H9 (cell line): ENCODE results near the gene TXNRD1. TPM values are rescaled to one million over a fixed set of nuclear protein-coding genes. Genes with fewer than 3 reads are reported as not detected.

Experiments
- DNase-seq: peaks from one replicate; pipeline ENCODE4 v3.0.0-alpha.2; 2017
- H2AFZ ChIP-seq: one replicate; pipeline ENCODE4 v1.6.1; 2013; ENCODE audit warnings: mild to moderate bottlenecking, low read length, control low read depth, moderate library complexity
- H2AK5ac ChIP-seq: 2 replicates; pipeline ENCODE4 v1.6.1; 2013; ENCODE audit warnings: low read length, control low read depth, mixed read lengths; ENCODE audit not compliant: insufficient read length
- H2BK120ac ChIP-seq: one replicate; pipeline ENCODE4 v1.6.1; 2013; ENCODE audit warnings: low read depth, mild to moderate bottlenecking, low read length, control low read depth, inconsistent platforms; ENCODE audit not compliant: poor library complexity, severe bottlenecking
- H2BK12ac ChIP-seq: 2 replicates; pipeline ENCODE4 v1.6.1; 2013; ENCODE audit warnings: low read length, control low read depth, mixed read lengths, low read depth; ENCODE audit not compliant: insufficient read length
- H2BK15ac ChIP-seq: 2 replicates; pipeline ENCODE4 v1.6.1; 2013; ENCODE audit warnings: low read depth, low read length, control low read depth
- H2BK20ac ChIP-seq: one replicate; pipeline ENCODE4 v1.6.1; 2013; ENCODE audit warnings: low read depth, mild to moderate bottlenecking, low read length, control low read depth, inconsistent platforms; ENCODE audit not compliant: poor library complexity, severe bottlenecking
- H2BK5ac ChIP-seq: 2 replicates; pipeline ENCODE4 v1.6.1; 2013; ENCODE audit warnings: low read length, control low read depth, mixed read lengths; ENCODE audit not compliant: insufficient read length
- H3K14ac ChIP-seq: 2 replicates; pipeline ENCODE4 v1.6.1; 2013; ENCODE audit warnings: low read length, control low read depth; ENCODE audit not compliant: insufficient read depth
- H3K18ac ChIP-seq: 2 replicates; pipeline ENCODE4 v1.6.1; 2013; ENCODE audit warnings: low read depth, mild to moderate bottlenecking, mixed read lengths, low read length, control low read depth; ENCODE audit not compliant: insufficient read length
- H3K23ac ChIP-seq: 2 replicates; pipeline ENCODE4 v1.6.1; 2013; ENCODE audit warnings: low read length, control low read depth, mixed read lengths, low read depth; ENCODE audit not compliant: insufficient read length
- H3K23me2 ChIP-seq: 2 replicates; pipeline ENCODE4 v1.6.1; 2013; ENCODE audit warnings: low read depth, mild to moderate bottlenecking, mixed read lengths, low read length, control low read depth; ENCODE audit not compliant: insufficient read length, poor library complexity, severe bottlenecking
- H3K27ac ChIP-seq: 2 replicates; pipeline ENCODE4 v1.5.1; 2013; ENCODE audit warnings: low read length, control low read depth, mixed read lengths, low read depth; ENCODE audit not compliant: insufficient read length
- H3K27me3 ChIP-seq: 2 replicates; pipeline ENCODE4 v1.6.1; 2013; ENCODE audit warnings: low read length, control low read depth, inconsistent platforms; ENCODE audit not compliant: insufficient read depth
- H3K4ac ChIP-seq: 2 replicates; pipeline ENCODE4 v1.6.1; 2013; ENCODE audit warnings: low read depth, mild to moderate bottlenecking, control low read depth, inconsistent platforms, low read length, moderate library complexity
- H3K4me1 ChIP-seq: 2 replicates; pipeline ENCODE4 v1.6.1; 2013; ENCODE audit warnings: low read length, control low read depth, inconsistent platforms; ENCODE audit not compliant: insufficient read depth
- H3K4me2 ChIP-seq: 2 replicates; pipeline ENCODE4 v1.6.1; 2013; ENCODE audit warnings: low read length, control low read depth, mixed read lengths; ENCODE audit not compliant: insufficient read length, insufficient read depth
- H3K56ac ChIP-seq: 2 replicates; pipeline ENCODE4 v1.6.1; 2013; ENCODE audit warnings: low read depth, mild to moderate bottlenecking, mixed read lengths, low read length, control low read depth; ENCODE audit not compliant: insufficient read length
- H3K79me1 ChIP-seq: 2 replicates; pipeline ENCODE4 v1.6.1; 2013; ENCODE audit warnings: low read depth, mild to moderate bottlenecking, moderate library complexity, low read length, control low read depth, inconsistent platforms; ENCODE audit not compliant: insufficient read depth, poor library complexity, severe bottlenecking
- H3K79me2 ChIP-seq: 2 replicates; pipeline ENCODE4 v1.6.1; 2013; ENCODE audit warnings: low read length, control low read depth, inconsistent platforms; ENCODE audit not compliant: insufficient read depth
- H3K9ac ChIP-seq: 2 replicates; pipeline ENCODE4 v1.6.1; 2013; ENCODE audit warnings: low read length, control low read depth, mixed read lengths; ENCODE audit not compliant: insufficient read length; ENCODE audit errors: extremely low read depth
- H3K9me3 ChIP-seq: one replicate; pipeline ENCODE4 v1.6.1; 2013; ENCODE audit warnings: low read depth, low read length, inconsistent platforms; ENCODE audit not compliant: control insufficient read depth
- H3T11ph ChIP-seq: one replicate; pipeline ENCODE4 v1.6.1; 2013; ENCODE audit warnings: mild to moderate bottlenecking, low read length, control low read depth, inconsistent platforms
- H4K20me1 ChIP-seq: one replicate; pipeline ENCODE4 v1.6.1; 2013; ENCODE audit not compliant: control insufficient read depth, insufficient read length, insufficient read depth
- H4K5ac ChIP-seq: 2 replicates; pipeline ENCODE4 v1.6.1; 2013; ENCODE audit warnings: low read depth, mild to moderate bottlenecking, mixed read lengths, low read length, control low read depth; ENCODE audit not compliant: insufficient read length
- H4K8ac ChIP-seq: replicated peaks from 2 replicates; pipeline ENCODE4 v1.6.1; 2013; ENCODE audit warnings: low read length, control low read depth, mixed read lengths, low read depth; ENCODE audit not compliant: insufficient read length
- H4K91ac ChIP-seq: 2 replicates; pipeline ENCODE4 v1.6.1; 2013; ENCODE audit warnings: low read depth, mild to moderate bottlenecking, moderate library complexity, mixed read lengths, low read length, control low read depth; ENCODE audit not compliant: insufficient read length
- H3K27ac Mint-ChIP-seq, 3 experiments: 2 replicates in 2 of 3; 3 replicates in 1 of 3; pipeline ENCODE4 v1.8.0; 2020 to 2021; ENCODE audit warnings: mixed read lengths in 3 of 3, mild to moderate bottlenecking in 1 of 3, moderate library complexity in 1 of 3
- H3K27me3 Mint-ChIP-seq: 2 replicates; pipeline ENCODE4 v1.8.0; 2021; ENCODE audit warnings: low read depth, mild to moderate bottlenecking, moderate library complexity, mixed read lengths
- H3K36me3 Mint-ChIP-seq, 3 experiments: 2 replicates in 2 of 3; 3 replicates in 1 of 3; pipeline ENCODE4 v1.8.0; 2020 to 2021; ENCODE audit warnings: low read depth in 3 of 3, mixed read lengths in 3 of 3; ENCODE audit not compliant: insufficient read depth in 1 of 3
- H3K4me1 Mint-ChIP-seq, 2 experiments: 2 replicates each; pipeline ENCODE4 v1.8.0; 2020; ENCODE audit warnings: mixed read lengths in 2 of 2
- H3K4me3 Mint-ChIP-seq, 2 experiments: 2 replicates in 1 of 2; 3 replicates in 1 of 2; pipeline ENCODE4 v1.8.0; 2020 to 2021; ENCODE audit warnings: mild to moderate bottlenecking in 2 of 2, mixed read lengths in 2 of 2, moderate library complexity in 1 of 2
- H3K9me3 Mint-ChIP-seq, 2 experiments: 2 replicates in 1 of 2; 3 replicates in 1 of 2; pipeline ENCODE4 v1.8.0; 2020; ENCODE audit warnings: mild to moderate bottlenecking in 2 of 2, mixed read lengths in 2 of 2, moderate library complexity in 1 of 2
- CTCF ChIP-seq: fragments of 200-600 bp; sonication (generic); conservative IDR thresholded peaks from 3 replicates; pipeline ENCODE4 v1.8.0; 2021; ENCODE audit warnings: antibody characterized with exemption, mild to moderate bottlenecking
- WGBS: extraction: QIAGEN DNeasy Blood & Tissue Kit; methylation state at CpG from one replicate; pipeline ENCODE4 v1.1.7; 2013; ENCODE audit warnings: missing lambda C conversion rate, low lambda C conversion rate, mixed read lengths; ENCODE audit not compliant: insufficient read length; ENCODE audit errors: extremely low coverage; 5-methylcytosine and 5-hydroxymethylcytosine counted together
- total RNA-seq: library from RNA; stranded (reverse); gene quantifications from 2 replicates; pipeline ENCODE4 v1.2.1, GENCODE V29; 2021

Gene TXNRD1
- total RNA-seq, 1 experiment from 2014 or later: 100 TPM

DNA sequence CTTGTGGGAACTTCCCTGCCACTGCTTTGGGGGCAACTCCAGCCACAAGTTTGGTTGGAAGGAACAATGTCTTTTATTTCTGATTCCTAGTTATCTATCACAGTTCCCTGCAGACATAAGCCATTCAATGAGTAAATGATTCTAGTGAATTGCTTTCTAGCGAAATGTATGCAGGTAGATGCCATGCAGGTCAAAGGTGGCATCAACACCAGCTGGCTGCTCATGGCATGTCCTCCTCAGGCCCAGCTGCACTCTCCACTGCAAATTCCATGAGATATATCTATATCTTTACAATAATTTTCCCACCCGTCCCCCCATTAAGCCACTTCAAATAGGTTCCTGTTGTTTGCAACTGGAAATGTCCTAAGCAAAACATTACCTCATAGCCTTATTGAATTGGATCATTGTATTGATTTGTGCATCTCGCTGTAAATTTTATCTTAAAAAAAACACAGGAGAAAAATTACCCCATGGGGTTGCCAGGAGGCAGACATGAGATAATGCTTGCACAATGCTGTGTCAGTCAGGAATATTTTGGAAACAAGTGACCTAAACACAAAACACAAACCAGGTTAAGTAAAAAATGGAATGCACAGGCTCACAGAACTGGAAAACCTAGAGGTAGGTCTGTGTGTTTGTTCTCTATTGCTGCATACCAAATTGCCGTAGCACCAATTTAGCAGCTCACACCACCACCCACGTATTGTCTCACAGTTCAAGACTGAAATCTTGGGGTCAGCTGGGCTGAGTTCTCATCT lies 32.8 kb upstream of the TXNRD1 start:
- no peak overlapping the region for H2BK120ac ChIP-seq
- no peaks in the 10 kb centered on the region for H3K27me3 ChIP-seq
- H4K91ac ChIP-seq: no peak overlapping the region
- no peak overlapping the region for H3K56ac ChIP-seq
- H3K79me1 ChIP-seq: no peaks in the 10 kb centered on the region
- no peaks in the 10 kb centered on the region for H3K79me2 ChIP-seq
- no peak overlapping the region for H3T11ph ChIP-seq
- H2BK15ac ChIP-seq: no peak overlapping the region
- H3K9me3 ChIP-seq: no peaks in the 10 kb centered on the region
- no peaks in the 10 kb centered on the region for H3K23me2 ChIP-seq
- no peak overlapping the region for H2AK5ac ChIP-seq
- no peak overlapping the region for H3K23ac ChIP-seq
- no peak overlapping the region for H3K4me2 ChIP-seq
- H4K20me1 ChIP-seq: no peaks in the 10 kb centered on the region
- H3K4me1 Mint-ChIP-seq: no peaks in the 10 kb centered on the region
- no peak overlapping the region for H2AFZ ChIP-seq
- DNase-seq: no peak
- no peak overlapping the region for H3K14ac ChIP-seq
- H3K36me3 Mint-ChIP-seq: peaks cover 2 to 18% (median 13%) of the 10 kb centered on the region in 3 experiments; a peak in 5 of 7 replicates
- peaks cover 14 to 16% of the 10 kb centered on the region in 2 experiments; a peak in 4 of 5 replicates for H3K9me3 Mint-ChIP-seq
- no peak overlapping the region for H2BK12ac ChIP-seq
- no peak overlapping the region for H2BK20ac ChIP-seq
- no CpG with 5 or more reads among the region's 5 CpGs for WGBS
- no peak overlapping the region for H4K5ac ChIP-seq
- H3K4me1 ChIP-seq: no peaks in the 10 kb centered on the region
- no peak overlapping the region for H3K4me3 Mint-ChIP-seq
- H3K9ac ChIP-seq: no peak overlapping the region
- no peak overlapping the region for H3K18ac ChIP-seq
- no peak for TF ChIP-seq CTCF
- no peak overlapping the region for H2BK5ac ChIP-seq
- H3K27ac ChIP-seq: no peak overlapping the region
- H3K27me3 Mint-ChIP-seq: peaks cover 2% of the 10 kb centered on the region
- H3K27ac Mint-ChIP-seq: no peak overlapping the region
- no peak overlapping the region for H4K8ac ChIP-seq
- H3K4ac ChIP-seq: no peak overlapping the region
